Measurements from ENCODE around the gene FBXO47.

The FBXO47 gene

DNA sequence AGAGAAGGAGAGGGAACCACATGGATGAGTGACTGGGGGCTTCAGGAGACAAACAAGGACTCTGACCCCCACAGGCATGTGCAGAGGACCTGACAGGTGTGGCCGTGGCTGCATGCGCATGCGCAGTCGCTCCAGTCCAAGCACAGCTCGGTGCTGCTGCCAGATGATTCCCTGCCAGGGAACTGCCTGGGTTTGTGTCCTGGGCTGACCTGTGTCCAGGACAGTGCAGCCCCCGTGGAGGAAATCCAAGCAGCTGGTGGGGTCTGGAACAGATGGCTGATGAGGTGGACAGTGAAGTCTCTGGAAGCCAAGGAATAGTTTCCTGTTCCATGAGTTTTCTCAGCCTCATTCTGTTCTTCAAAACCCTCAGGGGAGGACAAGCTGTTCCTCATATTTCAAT, 70.0 kb downstream of the FBXO47 start:
- no peak for FAIRE-seq
- TF ChIP-seq TAF1 (IDR thresholded peaks at IDR 0.05; ENCODE audit: low read depth, low read length) = no peak
- no peak for TF ChIP-seq POU2F2 (IDR thresholded peaks at IDR 0.05; ENCODE audit: low read depth, low read length)
- no peak for TF ChIP-seq POLR2A (IDR thresholded peaks at IDR 0.05; ENCODE audit: low read depth, low read length)
- no peak for TF ChIP-seq PAX5 (IDR thresholded peaks at IDR 0.05; ENCODE audit: insufficient read depth, low read length, severe bottlenecking)
- no peak for TF ChIP-seq SPI1 (IDR thresholded peaks at IDR 0.05; ENCODE audit: low read depth, low read length)
- TF ChIP-seq POLR2AphosphoS5 (IDR thresholded peaks at IDR 0.05; ENCODE audit: low read depth, low read length) = no peak

GRCh38 chr17:38896346-38896954, 70.8 kb downstream of the FBXO47 start:
- DNase-seq (ENCODE audit: insufficient read length, low spot score) (no peak), FAIRE-seq (no peak)
- TF ChIP-seq TAF1 (IDR thresholded peaks at IDR 0.05; ENCODE audit: low read depth, low read length) (no peak), POLR2AphosphoS5 (IDR thresholded peaks at IDR 0.05; ENCODE audit: low read depth, low read length) (no peak), POU2F2 (IDR thresholded peaks at IDR 0.05; ENCODE audit: low read depth, low read length) (no peak), POLR2A (IDR thresholded peaks at IDR 0.05; ENCODE audit: low read depth, low read length) (no peak), SPI1 (IDR thresholded peaks at IDR 0.05; ENCODE audit: low read depth, low read length) (no peak), PAX5 (IDR thresholded peaks at IDR 0.05; ENCODE audit: insufficient read depth, low read length, severe bottlenecking) (no peak)

More for the DNA sequence above, 70.0 kb downstream of the FBXO47 start:
- DNase-seq (ENCODE audit: insufficient read length, low spot score) = no peak

DNA sequence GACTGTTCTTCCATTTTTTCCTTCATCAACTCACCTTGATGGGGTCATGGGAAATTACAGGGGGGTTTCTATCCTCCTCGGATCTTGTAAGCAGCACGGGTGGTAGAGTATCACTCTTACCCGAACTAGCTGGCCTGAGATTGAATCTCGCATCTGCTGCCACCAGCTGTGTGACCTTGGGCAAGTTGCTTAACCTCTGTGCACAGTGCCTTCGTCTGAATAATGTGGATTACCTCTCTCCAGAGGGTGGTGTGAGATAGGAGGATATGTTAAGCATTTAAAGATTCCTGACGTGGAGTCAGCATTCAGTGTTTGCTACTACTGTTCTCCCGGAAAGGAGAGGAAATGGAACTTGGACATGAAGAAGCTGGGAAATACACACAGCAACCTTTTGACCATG, 72.9 kb downstream of the FBXO47 start:
- TF ChIP-seq SPI1 (IDR thresholded peaks at IDR 0.05; ENCODE audit: low read depth, low read length) (no peak), POLR2AphosphoS5 (IDR thresholded peaks at IDR 0.05; ENCODE audit: low read depth, low read length) (no peak), POLR2A (IDR thresholded peaks at IDR 0.05; ENCODE audit: low read depth, low read length) (no peak), POU2F2 (IDR thresholded peaks at IDR 0.05; ENCODE audit: low read depth, low read length) (no peak), TAF1 (IDR thresholded peaks at IDR 0.05; ENCODE audit: low read depth, low read length) (no peak), PAX5 (IDR thresholded peaks at IDR 0.05; ENCODE audit: insufficient read depth, low read length, severe bottlenecking) (no peak)
- DNase-seq (ENCODE audit: insufficient read length, low spot score) (no peak), FAIRE-seq (no peak)

- FAIRE-seq = no peak
- no peak for DNase-seq (ENCODE audit: insufficient read length, low spot score)
- TF ChIP-seq POU2F2 (IDR thresholded peaks at IDR 0.05; ENCODE audit: low read depth, low read length) (no peak), SPI1 (IDR thresholded peaks at IDR 0.05; ENCODE audit: low read depth, low read length) (no peak), POLR2A (IDR thresholded peaks at IDR 0.05; ENCODE audit: low read depth, low read length) (no peak), TAF1 (IDR thresholded peaks at IDR 0.05; ENCODE audit: low read depth, low read length) (no peak), PAX5 (IDR thresholded peaks at IDR 0.05; ENCODE audit: insufficient read depth, low read length, severe bottlenecking) (no peak)
These were observed 73.6 kb downstream of the FBXO47 start for GRCh38 chr17:38893607-38894006.

GRCh38 chr17:38893113-38893512, 74.1 kb downstream of the FBXO47 start:
- FAIRE-seq = no peak
- TF ChIP-seq POU2F2 (IDR thresholded peaks at IDR 0.05; ENCODE audit: low read depth, low read length) (no peak), PAX5 (IDR thresholded peaks at IDR 0.05; ENCODE audit: insufficient read depth, low read length, severe bottlenecking) (no peak), SPI1 (IDR thresholded peaks at IDR 0.05; ENCODE audit: low read depth, low read length) (no peak), POLR2AphosphoS5 (IDR thresholded peaks at IDR 0.05; ENCODE audit: low read depth, low read length) (no peak), TAF1 (IDR thresholded peaks at IDR 0.05; ENCODE audit: low read depth, low read length) (no peak), POLR2A (IDR thresholded peaks at IDR 0.05; ENCODE audit: low read depth, low read length) (no peak)

GRCh38 chr17:38892620-38893019, 74.6 kb downstream of the FBXO47 start:
- TF ChIP-seq PAX5 (IDR thresholded peaks at IDR 0.05; ENCODE audit: insufficient read depth, low read length, severe bottlenecking) (no peak), POU2F2 (IDR thresholded peaks at IDR 0.05; ENCODE audit: low read depth, low read length) (no peak), POLR2A (IDR thresholded peaks at IDR 0.05; ENCODE audit: low read depth, low read length) (no peak), POLR2AphosphoS5 (IDR thresholded peaks at IDR 0.05; ENCODE audit: low read depth, low read length) (no peak)
- FAIRE-seq (no peak), DNase-seq (ENCODE audit: insufficient read length, low spot score) (no peak)

More at GRCh38 chr17:38893113-38893512, 74.1 kb downstream of the FBXO47 start:
- no peak for DNase-seq (ENCODE audit: insufficient read length, low spot score)

- no peak for DNase-seq (ENCODE audit: insufficient read length, low spot score)
- TF ChIP-seq POLR2AphosphoS5 (IDR thresholded peaks at IDR 0.05; ENCODE audit: low read depth, low read length) (no peak), POU2F2 (IDR thresholded peaks at IDR 0.05; ENCODE audit: low read depth, low read length) (no peak), TAF1 (IDR thresholded peaks at IDR 0.05; ENCODE audit: low read depth, low read length) (no peak), PAX5 (IDR thresholded peaks at IDR 0.05; ENCODE audit: insufficient read depth, low read length, severe bottlenecking) (no peak), POLR2A (IDR thresholded peaks at IDR 0.05; ENCODE audit: low read depth, low read length) (no peak), SPI1 (IDR thresholded peaks at IDR 0.05; ENCODE audit: low read depth, low read length) (no peak)
- FAIRE-seq = no peak
These were observed 75.1 kb downstream of the FBXO47 start for GRCh38 chr17:38892083-38892482.

DNA sequence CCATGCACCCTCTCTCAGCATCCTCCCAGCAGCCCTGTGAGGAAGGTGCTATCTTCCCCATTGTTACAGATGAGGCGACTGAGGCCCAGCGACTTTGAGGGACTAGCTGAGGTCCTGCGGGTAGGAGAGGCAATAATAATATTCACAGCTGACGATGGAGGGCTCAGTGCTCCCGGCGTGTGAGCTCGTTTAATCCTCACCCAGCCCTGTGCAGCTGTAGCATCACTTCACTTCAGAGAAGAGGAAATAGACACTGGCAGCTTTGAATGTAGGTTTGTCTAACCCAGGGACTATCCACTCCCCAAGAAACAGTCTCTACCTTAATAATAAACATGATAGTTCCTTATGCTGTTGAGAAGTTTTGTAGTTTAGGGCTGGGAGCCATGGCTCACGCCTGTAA, 75.8 kb downstream of the FBXO47 start:
- DNase-seq (ENCODE audit: insufficient read length, low spot score) = no peak
- no peak for TF ChIP-seq TAF1 (IDR thresholded peaks at IDR 0.05; ENCODE audit: low read depth, low read length)
- TF ChIP-seq POLR2AphosphoS5 (IDR thresholded peaks at IDR 0.05; ENCODE audit: low read depth, low read length) = no peak
- TF ChIP-seq POLR2A (IDR thresholded peaks at IDR 0.05; ENCODE audit: low read depth, low read length) = no peak
- TF ChIP-seq PAX5 (IDR thresholded peaks at IDR 0.05; ENCODE audit: insufficient read depth, low read length, severe bottlenecking) = no peak
- no peak for TF ChIP-seq SPI1 (IDR thresholded peaks at IDR 0.05; ENCODE audit: low read depth, low read length)
- TF ChIP-seq POU2F2 (IDR thresholded peaks at IDR 0.05; ENCODE audit: low read depth, low read length) = no peak
- no peak for FAIRE-seq

DNA sequence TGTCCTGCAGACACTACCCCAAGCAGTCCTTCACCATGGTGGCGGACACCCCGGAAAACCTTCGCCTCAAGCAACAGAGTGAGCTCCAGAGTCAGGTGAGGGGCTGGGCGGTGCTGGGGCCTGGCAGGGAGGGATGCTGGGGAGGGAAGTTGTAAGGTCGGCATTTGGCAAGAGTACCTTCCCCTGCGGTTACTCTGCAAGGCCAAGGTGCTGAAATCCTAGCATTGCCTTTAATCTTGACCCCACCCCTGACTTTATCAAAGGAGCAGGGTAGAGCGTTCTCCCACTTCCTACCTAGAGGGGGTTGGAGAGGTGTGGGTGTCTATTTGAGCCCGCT, 76.8 kb downstream of the FBXO47 start:
- FAIRE-seq = no peak
- no peak for TF ChIP-seq TAF1 (IDR thresholded peaks at IDR 0.05; ENCODE audit: low read depth, low read length)
- TF ChIP-seq POLR2A (IDR thresholded peaks at IDR 0.05; ENCODE audit: low read depth, low read length) = no peak
- TF ChIP-seq SPI1 (IDR thresholded peaks at IDR 0.05; ENCODE audit: low read depth, low read length) = no peak
- no peak for TF ChIP-seq PAX5 (IDR thresholded peaks at IDR 0.05; ENCODE audit: insufficient read depth, low read length, severe bottlenecking)
- no peak for TF ChIP-seq POLR2AphosphoS5 (IDR thresholded peaks at IDR 0.05; ENCODE audit: low read depth, low read length)
- TF ChIP-seq POU2F2 (IDR thresholded peaks at IDR 0.05; ENCODE audit: low read depth, low read length) = no peak
- DNase-seq (ENCODE audit: insufficient read length, low spot score) = no peak

Measured in GM12891 (cell line).